HG02763 (cell line): Measurements from ENCODE around the gene CLSTN3.
"Not testable (repeated sequence)": the region's sequence is repeated elsewhere in the genome, so short reads cannot be mapped to it uniquely, and the experiment has no call there.

Source experiments
- ATAC-seq: cut with Tn5 transposase; IDR thresholded peaks from one replicate; pipeline ENCODE4 v1.9.1; 2021; ENCODE audit warnings: mild to moderate bottlenecking, moderate library complexity; ENCODE audit not compliant: unreplicated experiment

The CLSTN3 gene

GRCh38 chr12:7150356-7150755 is 20.2 kb downstream of the CLSTN3 start:
- ATAC-seq = no peak

GRCh38 chr12:7150841-7151240 is 20.7 kb downstream of the CLSTN3 start:
- no peak for ATAC-seq

GRCh38 chr12:7151532-7151931 is 21.4 kb downstream of the CLSTN3 start:
- ATAC-seq = no peak

- ATAC-seq = no peak
These were observed 22.6 kb downstream of the CLSTN3 start for GRCh38 chr12:7152818-7153217.

- ATAC-seq = no peak
These were observed 23.9 kb downstream of the CLSTN3 start for GRCh38 chr12:7154042-7154441.

- no peak for ATAC-seq
These were observed 24.8 kb downstream of the CLSTN3 start for GRCh38 chr12:7154901-7155470.

GRCh38 chr12:7155471-7156034 is 25.4 kb downstream of the CLSTN3 start:
- no peak for ATAC-seq

- no peak for ATAC-seq
These were observed 26.4 kb downstream of the CLSTN3 start for GRCh38 chr12:7156259-7157197.

GRCh38 chr12:7157391-7157790 is 27.2 kb downstream of the CLSTN3 start:
- ATAC-seq = no peak

GRCh38 chr12:7158781-7159609 is 28.8 kb downstream of the CLSTN3 start:
- no peak for ATAC-seq

GRCh38 chr12:7160183-7160582 is 30.0 kb downstream of the CLSTN3 start:
- no peak for ATAC-seq

GRCh38 chr12:7161327-7161726 is 31.2 kb downstream of the CLSTN3 start:
- ATAC-seq = no peak

GRCh38 chr12:7161811-7162210 is 31.6 kb downstream of the CLSTN3 start:
- ATAC-seq = no peak

- ATAC-seq = no peak
These were observed 32.5 kb downstream of the CLSTN3 start for GRCh38 chr12:7162691-7163114.

- ATAC-seq = no peak
These were observed 39.8 kb downstream of the CLSTN3 start for GRCh38 chr12:7169951-7170350.

- ATAC-seq = no peak
These were observed 41.7 kb downstream of the CLSTN3 start for GRCh38 chr12:7171854-7172253.

GRCh38 chr12:7175493-7175892 is 45.3 kb downstream of the CLSTN3 start:
- ATAC-seq = no peak

- ATAC-seq = no peak
These were observed 46.4 kb downstream of the CLSTN3 start for GRCh38 chr12:7176595-7176994.

- ATAC-seq = no peak
These were observed 48.3 kb downstream of the CLSTN3 start for GRCh38 chr12:7178481-7178880.

GRCh38 chr12:7180685-7181084 is 50.5 kb downstream of the CLSTN3 start:
- no peak for ATAC-seq

GRCh38 chr12:7186058-7186457 is 55.9 kb downstream of the CLSTN3 start:
- not testable (repeated sequence) for ATAC-seq
